Keratinocyte (primary cell): ENCODE measurements around the gene KCNH6. TPM values are rescaled to one million over a fixed set of nuclear protein-coding genes. Genes with fewer than 3 reads are reported as not detected.

Experiments used
- DNase-seq: peaks from one replicate; pipeline ENCODE4 v3.0.0-alpha.2; 2011; ENCODE audit warnings: low read depth, missing footprints, low spot score
- FAIRE-seq: peaks from 2 replicates; lab custom pipeline; 2011; peaks lifted over from hg19 to GRCh38; lab: Jason Lieb, UNC
- H2AFZ ChIP-seq: 2 replicates; pipeline ENCODE4 v1.6.0; 2012; ENCODE audit warnings: low read length, control low read depth, inconsistent platforms; ENCODE audit not compliant: control insufficient read depth
- H3K27ac ChIP-seq: 2 replicates; pipeline ENCODE4 v1.5.1; 2011; ENCODE audit warnings: low read length; ENCODE audit not compliant: control insufficient read depth, insufficient read depth
- H3K27me3 ChIP-seq: 3 replicates; pipeline ENCODE4 v1.6.0; 2011; ENCODE audit warnings: low read length; ENCODE audit not compliant: control insufficient read depth, insufficient read depth; ENCODE audit errors: extremely low read depth
- H3K36me3 ChIP-seq, 2 experiments: 2 replicates in 1 of 2; 3 replicates in 1 of 2; pipeline ENCODE4 v1.5.1; 2011; ENCODE audit warnings: low read length in 2 of 2, mild to moderate bottlenecking in 1 of 2; ENCODE audit not compliant: control insufficient read depth in 2 of 2, insufficient read depth in 2 of 2; ENCODE audit errors: extremely low read depth in 1 of 2
- H3K4me1 ChIP-seq: 3 replicates; pipeline ENCODE4 v1.5.1; 2011; ENCODE audit warnings: low read length; ENCODE audit not compliant: control insufficient read depth, insufficient read depth; ENCODE audit errors: extremely low read depth
- H3K4me2 ChIP-seq: 3 replicates; pipeline ENCODE4 v1.6.0; 2011; ENCODE audit warnings: low read depth, low read length; ENCODE audit not compliant: control insufficient read depth, insufficient read depth; ENCODE audit errors: extremely low read depth
- H3K4me3 ChIP-seq, 3 experiments: fragments of 200-600 bp in 1 of 3; sonication (generic) in 1 of 3; 2 replicates in 2 of 3; 3 replicates in 1 of 3; pipeline ENCODE4 v1.5.1; 2011 to 2016; ENCODE audit warnings: low read length in 3 of 3, mild to moderate bottlenecking in 3 of 3, control low read depth in 2 of 3, inconsistent platforms in 1 of 3, low read depth in 1 of 3, mixed read lengths in 1 of 3, mixed run types in 1 of 3, moderate library complexity in 1 of 3; ENCODE audit not compliant: control insufficient read depth in 2 of 3, insufficient read depth in 2 of 3; ENCODE audit errors: extremely low read depth in 1 of 3
- H3K79me2 ChIP-seq: 2 replicates; pipeline ENCODE4 v1.6.0; 2012; ENCODE audit warnings: low read length; ENCODE audit not compliant: control insufficient read depth, insufficient read depth
- H3K9ac ChIP-seq: 3 replicates; pipeline ENCODE4 v1.6.0; 2011; ENCODE audit warnings: low read length; ENCODE audit not compliant: control insufficient read depth, insufficient read depth; ENCODE audit errors: extremely low read depth
- H3K9me1 ChIP-seq: 3 replicates; pipeline ENCODE4 v1.6.0; 2011; ENCODE audit warnings: low read length; ENCODE audit not compliant: control insufficient read depth, insufficient read depth; ENCODE audit errors: extremely low read depth
- H3K9me3 ChIP-seq: 2 replicates; pipeline ENCODE4 v1.5.1; 2012; ENCODE audit warnings: low read depth, low read length; ENCODE audit not compliant: control insufficient read depth
- H4K20me1 ChIP-seq: 3 replicates; pipeline ENCODE4 v1.6.0; 2011; ENCODE audit warnings: low read length; ENCODE audit not compliant: control insufficient read depth, insufficient read depth; ENCODE audit errors: extremely low read depth
- CTCF ChIP-seq, 3 experiments: IDR thresholded peaks in 1 of 3; conservative IDR thresholded peaks in 1 of 3; optimal IDR thresholded peaks in 1 of 3; 2 replicates in 2 of 3; 3 replicates in 1 of 3; pipeline versions ENCODE3 to v1.5.1; 2011; ENCODE audit warnings: low read length in 3 of 3, mild to moderate bottlenecking in 3 of 3, moderate library complexity in 2 of 3, control low read depth in 1 of 3, inconsistent platforms in 1 of 3; ENCODE audit not compliant: insufficient read depth in 2 of 3; ENCODE audit errors: extremely low read depth in 1 of 3
- EZH2 ChIP-seq: IDR thresholded peaks from one replicate; pipeline ENCODE4 v1.6.1; 2012; ENCODE audit warnings: inconsistent platforms, mild to moderate bottlenecking, low read length, moderate library complexity
- dilution Hi-C: fragments of 300-500 bp; cut with MboI; formaldehyde crosslinking; loops from one replicate; pipeline ENCODE4 v1.7.0; 2020; ENCODE audit warnings: low sequenced_read_pairs; ENCODE audit not compliant: extremely low pct_ligation_motif_present
- polyA plus RNA-seq, 5 experiments: library from polyadenylated mRNA; depleted of rRNA in 3 of 5; stranded (reverse) in 3 of 5; stranded (forward) in 1 of 5; unstranded in 1 of 5; fragments of >200 nt; gene quantifications; 1 replicate in 1 of 5; 2 replicates in 3 of 5; 3 replicates in 1 of 5; pipeline versions ENCODE4 v1.2.1 to v1.2.3, GENCODE V29; 2011 to 2012; ENCODE audit warnings: missing spikeins in 2 of 5, low read depth in 1 of 5, low replicate concordance in 1 of 5

Gene KCNH6
- polyA plus RNA-seq, 1 donor (not counting 4 experiments of a cell fraction or from before 2014, with no cell fraction given): not detected

GRCh38 chr17:63516910-63517824 is 6.0 kb upstream of the KCNH6 start:
- Histone ChIP-seq H3K36me3 (no peaks in the 10 kb centered on the region), H4K20me1 (no peaks in the 10 kb centered on the region), H3K27ac (no peak overlapping the region), H2AFZ (no peak overlapping the region), H3K79me2 (no peaks in the 10 kb centered on the region), H3K4me2 (no peak overlapping the region), H3K9me1 (no peaks in the 10 kb centered on the region), H3K4me3 (no peak overlapping the region), H3K27me3 (peaks cover 9% of the 10 kb centered on the region), H3K4me1 (no peaks in the 10 kb centered on the region), H3K9ac (no peak overlapping the region), H3K9me3 (no peaks in the 10 kb centered on the region)
- dilution Hi-C loops: no loop called here
- FAIRE-seq (no peak), DNase-seq (no peak)
- TF ChIP-seq EZH2 (no peak), CTCF (optimal IDR thresholded peaks at IDR 0.05 in 1 of 3, IDR thresholded peaks at IDR 0.05 in 1 of 3, conservative IDR thresholded peaks at IDR 0.05 in 1 of 3; ENCODE audit: extremely low read depth in 1 of 3, insufficient read depth in 2 of 3, low read length in 3 of 3) (no peak)

GRCh38 chr17:63517825-63518534 is 5.2 kb upstream of the KCNH6 start:
- H4K20me1 ChIP-seq: no peaks in the 10 kb centered on the region

More at GRCh38 chr17:63517825-63518534, 5.2 kb upstream of the KCNH6 start:
- DNase-seq (no peak), FAIRE-seq (no peak)
- no peaks in the 10 kb centered on the region for H3K4me1 ChIP-seq
- H3K9me3 ChIP-seq: no peaks in the 10 kb centered on the region
- no peak overlapping the region for H3K27ac ChIP-seq
- TF ChIP-seq EZH2 (no peak), CTCF (optimal IDR thresholded peaks at IDR 0.05 in 1 of 3, IDR thresholded peaks at IDR 0.05 in 1 of 3, conservative IDR thresholded peaks at IDR 0.05 in 1 of 3; ENCODE audit: extremely low read depth in 1 of 3, insufficient read depth in 2 of 3, low read length in 3 of 3) (no peak)
- no peak overlapping the region for H3K4me3 ChIP-seq
- peaks cover 9% of the 10 kb centered on the region for H3K27me3 ChIP-seq
- H3K4me2 ChIP-seq: no peak overlapping the region
- no peaks in the 10 kb centered on the region for H3K79me2 ChIP-seq
- no peak overlapping the region for H3K9ac ChIP-seq
- no peaks in the 10 kb centered on the region for H3K36me3 ChIP-seq
- dilution Hi-C loops: no loop called here
- H2AFZ ChIP-seq: no peak overlapping the region
- no peaks in the 10 kb centered on the region for H3K9me1 ChIP-seq
